DMS 273 treated with DMSO at 0.1 percent for 48 hours (cell line): ENCODE results near the gene CCDC71L.

Experiments used
- DNase-seq: peaks from one replicate; lab custom pipeline; 2025; lab: John Stamatoyannopoulos, UW

The CCDC71L gene

GRCh38 chr7:106625678-106626301, 35.2 kb downstream of the CCDC71L start:
- no peak for DNase-seq

- DNase-seq = no peak
Measured at GRCh38 chr7:106623853-106624252, 37.1 kb downstream of the CCDC71L start.

GRCh38 chr7:106623315-106623660, 37.7 kb downstream of the CCDC71L start:
- DNase-seq = no peak

- DNase-seq = no peak
Measured at GRCh38 chr7:106622654-106623314, 38.2 kb downstream of the CCDC71L start.

- no peak for DNase-seq
Measured at GRCh38 chr7:106621393-106622132, 39.4 kb downstream of the CCDC71L start.

DNA sequence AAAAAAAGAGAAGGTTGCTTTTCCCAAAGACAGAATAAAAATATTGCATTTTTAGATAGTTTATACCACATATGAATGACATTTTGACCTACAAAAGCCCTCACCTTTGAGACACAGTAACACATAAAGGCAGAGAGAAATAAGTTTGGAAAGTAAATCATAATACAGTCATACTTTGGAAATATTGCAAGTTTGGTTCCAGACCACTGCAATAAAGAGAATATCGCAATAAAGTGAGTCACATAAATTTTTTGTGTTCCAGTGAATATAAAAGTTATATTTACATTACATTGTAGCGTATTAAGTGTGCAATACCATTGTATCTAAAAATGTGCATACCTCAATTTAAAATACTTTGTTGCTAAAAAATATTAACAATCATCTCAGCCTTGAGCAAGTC, 40.3 kb downstream of the CCDC71L start:
- no peak for DNase-seq

DNA sequence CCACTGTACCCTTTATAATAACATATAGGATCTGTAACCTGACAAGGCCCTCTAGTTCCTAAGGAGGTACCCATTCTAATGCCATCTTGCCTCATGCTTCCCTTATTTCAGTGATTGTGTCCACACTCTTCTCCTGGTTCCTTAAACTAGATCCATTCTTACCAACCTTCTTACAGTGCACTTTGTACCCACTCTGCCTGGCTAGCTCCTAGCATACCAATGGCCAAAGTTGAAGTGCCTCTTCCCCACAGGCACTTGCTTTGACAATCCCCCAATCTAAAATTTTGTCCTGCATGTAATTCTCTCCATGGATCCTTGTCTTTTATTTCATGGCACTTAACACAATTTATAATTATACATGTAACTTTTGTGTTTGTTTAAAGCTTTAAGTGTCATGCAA, 40.9 kb downstream of the CCDC71L start:
- no peak for DNase-seq

DNA sequence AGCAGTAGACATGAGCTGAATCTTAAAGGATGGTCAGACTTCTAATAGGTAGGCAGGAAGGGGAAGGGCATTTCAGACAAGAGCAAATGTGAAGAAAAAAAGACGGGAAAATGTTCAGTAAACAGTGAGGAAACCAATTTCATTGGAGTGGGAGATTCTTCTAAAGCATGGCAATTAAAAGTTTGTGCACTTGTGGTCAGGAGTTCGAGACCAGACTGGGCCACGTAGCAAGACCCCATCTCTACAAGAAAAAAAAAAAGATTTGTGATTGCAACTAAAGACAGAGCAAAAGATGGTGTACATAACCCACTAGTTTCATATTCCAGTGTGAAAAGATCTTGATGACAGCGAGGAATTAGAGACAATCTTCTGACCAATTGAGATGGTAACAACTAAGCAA, 41.7 kb downstream of the CCDC71L start:
- no peak for DNase-seq

GRCh38 chr7:106618480-106618879, 42.5 kb downstream of the CCDC71L start:
- peak; percentile 13 for DNase-seq

GRCh38 chr7:106617860-106618259, 43.1 kb downstream of the CCDC71L start:
- DNase-seq = no peak

GRCh38 chr7:106616708-106617051, 44.3 kb downstream of the CCDC71L start:
- no peak for DNase-seq

- no peak for DNase-seq
Measured at GRCh38 chr7:106615808-106616707, 44.9 kb downstream of the CCDC71L start.

DNA sequence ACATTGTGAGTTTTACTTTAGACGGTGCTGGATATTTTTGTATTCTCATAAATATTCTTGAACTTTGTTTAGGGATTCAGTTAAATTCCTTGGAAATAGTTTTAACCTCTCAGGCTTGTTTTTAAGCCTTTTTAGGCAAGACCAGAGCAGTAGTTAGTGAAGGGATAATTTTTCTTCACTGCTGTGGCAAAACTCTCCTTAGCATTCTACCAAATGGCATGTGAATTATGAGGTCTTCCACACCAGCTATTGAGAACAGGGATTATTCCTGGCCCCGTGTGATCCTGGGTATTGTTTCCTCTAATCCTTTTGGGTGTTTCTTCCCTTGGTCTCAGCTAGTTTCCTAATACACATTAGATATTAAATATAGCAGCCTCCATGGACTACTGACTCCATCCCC, 46.2 kb downstream of the CCDC71L start:
- DNase-seq = no peak

DNA sequence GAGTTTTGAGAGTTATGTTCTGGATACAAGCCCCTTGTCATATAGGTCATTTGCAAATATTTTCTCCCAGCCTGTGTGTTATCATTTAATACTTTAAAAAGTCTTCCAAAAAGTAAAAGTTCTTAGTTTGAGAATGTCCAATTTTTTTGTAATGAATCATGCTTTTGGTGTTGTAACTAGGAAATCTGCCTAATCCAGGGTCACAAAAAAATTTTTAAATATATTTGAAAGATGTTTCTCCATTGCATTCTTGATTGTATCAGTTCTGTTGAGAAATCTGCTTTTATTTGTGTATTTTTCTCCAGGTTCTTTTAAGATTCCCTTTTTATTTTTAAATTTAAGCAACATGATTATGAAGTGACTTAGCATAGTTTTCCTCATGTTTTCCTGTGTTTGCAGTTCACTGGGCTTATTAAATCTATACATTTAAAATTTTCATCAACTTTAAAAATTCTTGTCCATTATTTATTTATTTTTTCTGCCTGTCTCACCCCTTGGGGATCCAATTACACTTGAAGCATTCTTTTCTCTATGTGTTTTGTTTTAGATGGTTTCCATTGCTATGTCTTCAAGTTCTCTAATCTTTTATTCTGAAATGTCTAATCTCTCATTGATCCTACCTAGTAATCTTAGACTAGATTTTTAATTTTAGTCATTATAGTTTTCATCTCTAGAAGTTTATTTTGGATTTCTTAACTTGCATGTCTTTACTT, 47.0 kb downstream of the CCDC71L start:
- no peak for DNase-seq

DNA sequence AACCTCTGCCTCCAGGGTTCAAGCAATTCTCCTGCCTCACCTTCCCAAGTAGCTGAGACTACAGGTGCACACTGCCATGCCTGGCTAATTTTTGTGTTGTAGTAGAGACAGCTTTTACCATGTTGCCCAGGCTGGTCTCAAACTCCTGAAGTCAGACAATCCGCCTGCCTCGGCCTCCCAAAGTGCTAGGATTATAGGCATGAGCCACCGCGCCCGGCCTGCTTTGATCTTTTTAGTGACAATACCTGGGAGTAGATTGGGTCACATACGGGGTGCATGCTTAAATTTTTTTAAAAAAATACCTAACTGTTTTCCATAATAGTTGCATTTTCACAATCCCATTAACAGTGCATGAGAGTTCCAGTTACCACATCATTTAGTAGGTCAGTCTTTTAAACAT, 47.7 kb downstream of the CCDC71L start:
- DNase-seq = no peak

DNA sequence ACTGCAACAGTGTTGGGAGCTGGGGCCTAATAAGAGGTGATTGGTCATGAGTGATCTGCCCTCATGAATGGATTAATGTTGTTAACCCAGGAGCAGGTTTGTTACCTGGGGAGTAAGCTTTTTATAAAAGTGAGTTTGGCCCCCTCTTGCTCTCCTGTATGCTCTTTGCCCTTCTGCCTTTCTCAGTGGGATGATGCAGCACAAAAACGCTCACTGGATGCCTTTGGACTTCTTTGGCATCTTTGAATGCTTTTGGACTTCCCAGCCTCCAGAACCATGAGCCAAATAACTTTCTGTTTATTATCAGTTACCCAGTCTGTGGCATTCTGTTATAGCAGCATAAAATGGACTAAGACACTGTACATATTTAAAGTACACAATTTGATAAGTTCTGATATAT, 48.5 kb downstream of the CCDC71L start:
- DNase-seq = no peak

- no peak for DNase-seq
Measured at GRCh38 chr7:106611911-106612310, 49.0 kb downstream of the CCDC71L start.

GRCh38 chr7:106610996-106611886, 49.7 kb downstream of the CCDC71L start:
- DNase-seq = no peak

DNA sequence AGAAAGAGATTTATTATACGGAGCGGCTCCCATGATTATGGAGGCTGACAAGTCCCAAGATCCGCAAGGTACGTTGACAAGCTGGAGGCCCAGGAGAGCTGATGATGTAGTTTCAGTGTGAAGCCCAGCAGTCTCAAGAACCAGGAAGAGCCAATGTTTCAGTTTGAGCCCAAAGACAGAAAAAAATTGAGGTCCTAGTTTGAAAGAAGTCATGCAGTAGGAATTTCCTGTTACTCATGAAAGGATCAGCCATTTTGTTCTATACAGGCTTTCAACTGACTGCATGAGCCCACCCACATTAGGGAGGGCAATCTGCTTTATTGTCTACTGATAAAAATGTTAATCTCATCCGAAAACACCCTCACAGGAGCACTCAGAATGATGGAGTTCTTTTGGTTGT, 51.5 kb downstream of the CCDC71L start:
- DNase-seq = no peak

DNA sequence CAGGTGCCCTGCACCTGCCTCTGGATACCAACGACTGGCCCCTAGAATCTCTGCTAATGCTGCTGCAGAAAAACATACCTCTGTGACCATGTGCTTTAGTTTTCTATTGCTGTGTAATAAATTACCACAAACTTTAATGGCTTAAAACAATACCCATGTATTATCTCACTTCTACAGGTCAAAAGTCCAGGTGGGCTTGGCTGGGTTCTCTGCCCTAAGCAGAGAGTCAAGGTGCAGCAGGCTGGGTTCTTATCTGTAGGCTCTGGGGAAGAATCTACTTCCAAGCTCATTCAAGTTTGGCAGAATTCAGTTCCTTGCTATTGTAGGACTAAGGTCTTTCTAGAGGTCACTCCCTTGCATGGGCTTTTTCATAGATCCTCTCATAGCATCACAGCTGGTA, 52.3 kb downstream of the CCDC71L start:
- DNase-seq = no peak
